Omental fat pad (tissue), 4 donors: Measurements from ENCODE around the gene CDK16. TPM values are rescaled to one million over a fixed set of nuclear protein-coding genes. Genes with fewer than 3 reads are reported as not detected.

Source experiments
- ATAC-seq: fragments of 150-250 bp; one replicate; pipeline ENCODE4 v1.9.1; 2016; ENCODE audit warnings: mild to moderate bottlenecking, moderate library complexity; ENCODE audit not compliant: low FRiP score
- DNase-seq: peaks from one replicate; pipeline ENCODE4 v3.0.0-alpha.2; 2019; ENCODE audit warnings: low spot score
- CTCF ChIP-seq, 3 donors: fragments of 450-650 bp; IDR thresholded peaks; one replicate each; pipeline ENCODE4 v1.5.1; 2016 to 2017; ENCODE audit warnings: antibody characterized with exemption in 3 of 3, mild to moderate bottlenecking in 3 of 3, moderate library complexity in 2 of 3
- total RNA-seq, 4 donors: library from RNA; depleted of rRNA; stranded (reverse); fragments of >200 nt; gene quantifications; one replicate each; pipeline ENCODE4 v1.1.0, GENCODE V29; 2016

The CDK16 gene
- total RNA-seq, 4 donors from 2014 or later: 72.4 to 120 (median 102) TPM

DNA sequence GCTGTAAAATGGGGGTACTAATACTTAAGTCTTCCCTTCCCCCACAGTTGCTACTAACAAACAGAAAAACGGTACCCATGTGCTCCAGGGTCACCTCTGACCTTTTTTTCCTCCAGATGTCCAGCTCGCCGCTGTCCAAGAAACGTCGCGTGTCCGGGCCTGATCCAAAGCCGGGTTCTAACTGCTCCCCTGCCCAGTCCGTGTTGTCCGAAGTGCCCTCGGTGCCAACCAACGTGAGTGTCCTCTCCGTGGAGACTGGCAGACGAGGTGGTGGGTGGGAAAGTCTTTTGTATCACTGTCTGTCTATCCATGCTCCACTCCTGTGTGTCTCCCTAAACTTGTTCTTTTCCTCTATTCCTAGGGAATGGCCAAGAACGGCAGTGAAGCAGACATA is 19.8 kb upstream of the CDK16 start:
- DNase-seq (no peak), ATAC-seq (no peak)

GRCh38 chrX:47199286-47199685 is 19.2 kb upstream of the CDK16 start:
- ATAC-seq: no peak
- DNase-seq: no peak
- no peak for TF ChIP-seq CTCF (IDR thresholded peaks at IDR 0.05)

More for the DNA sequence above, 19.8 kb upstream of the CDK16 start:
- no peak for TF ChIP-seq CTCF (IDR thresholded peaks at IDR 0.05)

DNA sequence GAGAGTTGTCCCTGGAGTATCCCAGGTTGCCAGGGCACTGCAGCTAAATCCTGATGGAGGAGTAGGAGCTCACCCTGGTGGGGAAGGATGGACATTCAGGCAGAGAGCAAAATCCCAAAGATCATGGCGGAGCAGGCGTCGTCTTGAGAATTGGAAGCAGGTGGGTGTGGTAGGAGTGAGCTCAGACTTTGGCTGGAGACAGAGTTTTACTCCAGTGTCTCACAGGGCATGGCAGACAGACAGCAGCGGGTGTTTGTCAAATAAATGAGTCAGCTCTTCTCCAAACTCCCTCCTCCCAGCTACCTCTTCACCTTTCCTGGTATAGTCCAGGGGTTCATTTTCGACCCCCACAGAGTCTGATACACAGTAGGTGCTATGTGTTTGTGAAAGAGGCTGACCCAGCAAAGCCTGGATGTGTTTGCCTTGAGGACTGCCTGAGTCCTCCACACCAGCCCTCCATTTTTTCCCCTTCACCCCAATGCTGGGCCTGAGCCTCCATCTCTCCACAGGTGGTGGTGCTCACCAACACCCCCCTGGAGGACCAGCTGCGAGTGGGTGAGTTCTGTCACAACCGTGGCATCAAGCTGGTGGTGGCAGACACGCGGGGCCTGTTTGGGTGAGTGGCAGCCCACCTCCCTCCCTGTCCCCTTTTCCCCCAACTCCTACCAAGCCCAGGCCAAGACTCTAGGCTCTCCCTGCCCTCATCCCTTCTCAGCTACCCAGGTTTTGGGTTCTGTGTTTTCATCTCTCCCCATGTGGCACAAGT is 17.9 kb upstream of the CDK16 start:
- no peak for TF ChIP-seq CTCF (IDR thresholded peaks at IDR 0.05)
- DNase-seq (no peak), ATAC-seq (peak; percentile 76)

DNA sequence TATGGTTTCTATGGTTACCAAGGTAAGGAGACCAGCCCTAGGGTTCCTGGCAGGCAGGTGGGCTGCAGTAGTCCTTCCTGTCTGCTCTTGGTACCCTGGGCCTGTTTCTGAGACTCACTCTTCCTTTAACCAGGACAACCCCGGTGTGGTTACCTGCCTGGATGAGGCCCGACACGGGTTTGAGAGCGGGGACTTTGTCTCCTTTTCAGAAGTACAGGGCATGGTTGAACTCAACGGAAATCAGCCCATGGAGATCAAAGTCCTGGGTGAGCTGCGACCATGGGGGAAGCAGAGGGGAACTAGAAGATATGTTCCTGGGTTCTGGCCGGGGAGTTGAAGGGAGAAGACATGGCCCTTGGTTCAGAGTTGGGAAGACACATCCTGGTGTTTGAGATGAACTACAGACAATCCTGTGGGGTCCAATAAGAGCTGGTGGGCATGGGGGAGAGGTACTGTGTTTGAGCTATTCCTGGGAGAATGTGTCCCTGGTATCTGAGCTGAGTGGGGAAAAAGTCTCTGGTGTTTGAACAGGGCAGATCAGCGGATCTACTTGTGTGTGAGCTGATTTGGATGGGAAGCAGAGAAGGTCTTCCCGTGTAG is 17.0 kb upstream of the CDK16 start:
- TF ChIP-seq CTCF (IDR thresholded peaks at IDR 0.05): no peak
- DNase-seq: no peak
- ATAC-seq: no peak

GRCh38 chrX:47202316-47202715 is 16.2 kb upstream of the CDK16 start:
- no peak for TF ChIP-seq CTCF (IDR thresholded peaks at IDR 0.05)
- DNase-seq: no peak
- ATAC-seq: no peak

DNA sequence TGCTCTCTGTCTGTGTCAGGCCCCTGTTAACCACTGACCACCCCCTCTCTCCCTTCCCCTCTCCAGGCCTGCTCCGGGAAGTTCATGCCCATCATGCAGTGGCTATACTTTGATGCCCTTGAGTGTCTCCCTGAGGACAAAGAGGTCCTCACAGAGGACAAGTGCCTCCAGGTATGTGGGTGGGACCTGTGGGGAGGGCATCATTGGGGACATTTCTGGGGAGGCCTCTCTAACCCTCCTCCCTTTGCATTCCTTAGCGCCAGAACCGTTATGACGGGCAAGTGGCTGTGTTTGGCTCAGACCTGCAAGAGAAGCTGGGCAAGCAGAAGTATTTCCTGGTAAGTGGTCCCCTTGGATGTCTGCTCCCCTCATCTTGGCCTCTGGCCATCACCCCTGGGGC is 15.6 kb upstream of the CDK16 start:
- no peak for TF ChIP-seq CTCF (IDR thresholded peaks at IDR 0.05)
- no peak for ATAC-seq

GRCh38 chrX:47204970-47205369 is 13.5 kb upstream of the CDK16 start:
- DNase-seq (no peak), ATAC-seq (no peak)
- no peak for TF ChIP-seq CTCF (IDR thresholded peaks at IDR 0.05)

More for the DNA sequence above, 15.6 kb upstream of the CDK16 start:
- DNase-seq: no peak
